K562 (cell line): Measurements from ENCODE around the gene MICOS13. TPM values are rescaled to one million over a fixed set of nuclear protein-coding genes. Genes with fewer than 3 reads are reported as not detected.

Experiments
- ATF1 ChIP-seq, 2 experiments: fragments of 450-650 bp in 1 of 2; IDR thresholded peaks; 2 replicates each; pipeline ENCODE4 v1.6.1; 2016; ENCODE audit warnings: missing compliant biosample characterization in 1 of 2, missing genetic modification characterization in 1 of 2
- DACH1 ChIP-seq: fragments of 450-650 bp; IDR thresholded peaks from 2 replicates; pipeline ENCODE4 v1.6.1; 2018; ENCODE audit not compliant: partially characterized antibody
- FUS ChIP-seq: fragments of 200-400 bp; formaldehyde crosslinking; optimal IDR thresholded peaks from 2 replicates; pipeline ENCODE3; 2017; ENCODE audit warnings: low read depth, low read length
- GTF2E2 ChIP-seq: fragments of 200-800 bp; sonication (Bioruptor generic); IDR thresholded peaks from 2 replicates; pipeline ENCODE4 v1.6.1; 2016; ENCODE audit warnings: missing genetic modification characterization, missing compliant biosample characterization
- HMBOX1 ChIP-seq: sonication (generic); IDR thresholded peaks from 2 replicates; pipeline ENCODE4 v1.6.1; 2016
- NKRF ChIP-seq: fragments of 450-650 bp; IDR thresholded peaks from 2 replicates; pipeline ENCODE4 v1.6.1; 2016; ENCODE audit warnings: borderline replicate concordance
- RBFOX2 ChIP-seq: fragments of 200-400 bp; formaldehyde crosslinking; IDR thresholded peaks from 2 replicates; pipeline ENCODE4 v1.6.1; 2017; ENCODE audit warnings: low read depth, mild to moderate bottlenecking, low read length, moderate library complexity
- RHOXF2B ChIP-seq: fragments of 250-450 bp; sonication (Bioruptor Pico); conservative IDR thresholded peaks from 2 replicates; pipeline ENCODE4 v1.5.1; 2021
- SFPQ ChIP-seq: fragments of 200-400 bp; formaldehyde crosslinking; IDR thresholded peaks from 2 replicates; pipeline ENCODE4 v1.6.1; 2017; ENCODE audit warnings: mild to moderate bottlenecking, low read depth, low read length, moderate library complexity
- SMAD1 ChIP-seq: fragments of 150-350 bp; IDR thresholded peaks from 2 replicates; pipeline ENCODE4 v1.6.1; 2014; ENCODE audit warnings: low read length, low read depth; ENCODE audit not compliant: partially characterized antibody
- YY1 ChIP-seq, 3 experiments: IDR thresholded peaks; 2 replicates each; pipeline ENCODE4 v1.6.1; 2011; ENCODE audit warnings: low read length in 2 of 3, mild to moderate bottlenecking in 2 of 3, moderate library complexity in 2 of 3, borderline replicate concordance in 1 of 3, control low read depth in 1 of 3, low read depth in 1 of 3; ENCODE audit not compliant: insufficient read depth in 3 of 3, insufficient replicate concordance in 2 of 3, control insufficient read depth in 1 of 3, insufficient read length in 1 of 3; ENCODE audit errors: extremely low read depth in 1 of 3
- ZBTB2 ChIP-seq: fragments of 450-650 bp; IDR thresholded peaks from 2 replicates; pipeline ENCODE4 v1.6.1; 2016; ENCODE audit warnings: antibody characterized with exemption
- ZBTB7A ChIP-seq: IDR thresholded peaks from 2 replicates; pipeline ENCODE4 v1.6.1; 2011; ENCODE audit warnings: low read depth, mild to moderate bottlenecking, low read length, moderate library complexity, borderline replicate concordance; ENCODE audit not compliant: control insufficient read depth
- ZC3H11A ChIP-seq: IDR thresholded peaks from 2 replicates; pipeline ENCODE4 v1.6.1; 2012; ENCODE audit warnings: low read depth, low read length, improper control_type of control experiment
- ZNF316 ChIP-seq: fragments of 450-650 bp; IDR thresholded peaks from 2 replicates; pipeline ENCODE4 v1.6.1; 2016
- ZNF347 ChIP-seq: fragments of 450-650 bp; formaldehyde crosslinking; IDR thresholded peaks from 2 replicates; pipeline ENCODE4 v1.4.0; 2020; ENCODE audit warnings: low read depth, mild to moderate bottlenecking, moderate library complexity
- ZNF583 ChIP-seq: fragments of 250-450 bp; sonication (Bioruptor Pico); IDR thresholded peaks from 2 replicates; pipeline ENCODE4 v1.4.0; 2020
- ZNF584 ChIP-seq: fragments of 200-800 bp; sonication (Bioruptor generic); IDR thresholded peaks from 2 replicates; pipeline ENCODE4 v1.6.1; 2016; ENCODE audit warnings: low read depth, mild to moderate bottlenecking, missing genetic modification characterization, missing compliant biosample characterization
- ZNF589 ChIP-seq: fragments of 200-800 bp; sonication (Bioruptor generic); IDR thresholded peaks from 2 replicates; pipeline ENCODE4 v1.6.1; 2016; ENCODE audit warnings: low read depth, missing genetic modification characterization, missing compliant biosample characterization
- ZNF830 ChIP-seq: fragments of 250-450 bp; sonication (Bioruptor Pico); IDR thresholded peaks from 2 replicates; pipeline ENCODE4 v1.5.0; 2021; ENCODE audit warnings: mild to moderate bottlenecking
- ZSCAN29 ChIP-seq: fragments of 450-650 bp; IDR thresholded peaks from 2 replicates; pipeline ENCODE4 v1.6.1; 2017
- polyA plus RNA-seq, 8 experiments: library from polyadenylated mRNA; depleted of rRNA in 4 of 8; stranded (reverse) in 5 of 8; unstranded in 3 of 8; fragments of >200 nt; fragmentation: Nextera tagmentation in 2 of 8; fragmentation: Illumina TruSeq in 1 of 8; extraction: Ambion mirVana in 2 of 8; extraction: Trizol in 1 of 8; gene quantifications; 2 replicates each; pipeline versions ENCODE4 v1.2.1 to v1.2.3, GENCODE V29; 2011 to 2014; ENCODE audit warnings: inconsistent platforms in 1 of 8, missing spikeins in 1 of 8
- total RNA-seq, 7 experiments: library from RNA; depleted of rRNA in 6 of 7; stranded (reverse); fragments of >200 nt in 6 of 7; fragmentation: Illumina TruSeq in 2 of 7; extraction: Trizol in 2 of 7; gene quantifications; 2 replicates each; pipeline versions ENCODE4 v1.2.1 to v1.2.3, GENCODE V29; 2011 to 2021; ENCODE audit warnings: low replicate concordance in 1 of 7

Gene MICOS13
- total and polyA plus RNA-seq, 9 of the 15 experiments (the other 6 are each of a cell fraction or from before 2014, with no cell fraction given) = 15.5 to 220 (median 49.4) TPM

- TF ChIP-seq ZC3H11A = no peak
- TF ChIP-seq HMBOX1 = no peak
- TF ChIP-seq ZNF584 (CRISPR knock-in tag) = no peak
- TF ChIP-seq NKRF = peak; percentile 79
- peak; percentile 97 for TF ChIP-seq GTF2E2 (tag)
- TF ChIP-seq ZNF830 = peak; percentile 68; the same call in 1 of the 2 replicates
- TF ChIP-seq ZNF347 (CRISPR knock-in tag) = no peak
- 0 out of 2 replicates have a peak, but pooled peaks have one; percentile 14 for TF ChIP-seq ZNF316
- peak; percentile 99 for TF ChIP-seq ZBTB2
- no peak for TF ChIP-seq ZNF589
- TF ChIP-seq SFPQ = no peak
- TF ChIP-seq FUS = peak; percentile 52
- peak in 2 of 3 experiments; percentile 72 to 76 for TF ChIP-seq YY1 (IDR thresholded peaks at IDR 0.05; ENCODE audit: borderline replicate concordance in 1 of 3, control insufficient read depth in 1 of 3, extremely low read depth in 1 of 3, insufficient read depth in 3 of 3, insufficient read length in 1 of 3, insufficient replicate concordance in 2 of 3, low read depth in 1 of 3, low read length in 2 of 3)
- no peak; the same call in 1 of the 2 replicates for TF ChIP-seq ZBTB7A
- no peak for TF ChIP-seq ATF1 (CRISPR knock-in tag; IDR thresholded peaks at IDR 0.05)
- peak; percentile 79 for TF ChIP-seq ATF1 (tag; IDR thresholded peaks at IDR 0.05)
- TF ChIP-seq SMAD1 = peak; percentile 78
- TF ChIP-seq RBFOX2 = peak; percentile 96
- 0 out of 2 replicates have a peak, but pooled peaks have one; percentile 80 for TF ChIP-seq ZSCAN29
- 0 out of 2 replicates have a peak, but pooled peaks have one; percentile 64 for TF ChIP-seq RHOXF2B (CRISPR knock-in tag)
- peak; percentile 59; the same call in 1 of the 2 replicates for TF ChIP-seq ZNF583 (CRISPR knock-in tag)
- TF ChIP-seq DACH1 = no peak
Observed at GRCh38 chr19:5690125-5690954, 10.0 kb upstream of the MICOS13 start, which contains the start of gene RPL36 (continued).
